Measurements from ENCODE around the gene OOSP4A. TPM values are rescaled to one million over a fixed set of nuclear protein-coding genes. Genes with fewer than 3 reads are reported as not detected.
A peak's percentile ranks its signal among the peaks of the same experiment; 100 is the strongest.

The OOSP4A gene
- polyA plus RNA-seq, 1 of the 3 experiments (the other 2 are of a cell fraction): not detected

- H3K4me3 ChIP-seq (ENCODE audit: low read depth in 2 of 2, low read length in 1 of 2): no peak overlapping the region
- POLR2A ChIA-PET: no interaction called here
- H3K4me1 ChIP-seq (ENCODE audit: control insufficient read depth in 1 of 2, insufficient read depth in 2 of 2, low read depth in 1 of 2, low read length in 1 of 2): no peaks in the 10 kb centered on the region
- 34% methylated on average over 2 of the region's 2 CpGs for WGBS (ENCODE audit: low lambda C conversion rate)
- H3K9me3 ChIP-seq: no peaks in the 10 kb centered on the region
- no peak overlapping the region for H3K4me2 ChIP-seq
- H3K9ac ChIP-seq: no peak overlapping the region
- 0 out of 2 replicates have a peak overlapping the region, but pooled peaks have one; percentile 5 for H2AFZ ChIP-seq (ENCODE audit: low read depth)
- TF ChIP-seq RFX5 (IDR thresholded peaks at IDR 0.05; ENCODE audit: low read length) (no peak), YY1 (IDR thresholded peaks at IDR 0.05; ENCODE audit: low read depth) (no peak), USF2 (IDR thresholded peaks at IDR 0.05; ENCODE audit: borderline replicate concordance, low read depth, low read length) (no peak), ELF1 (IDR thresholded peaks at IDR 0.05) (no peak), EZH2phosphoT487 (IDR thresholded peaks at IDR 0.05; ENCODE audit: borderline replicate concordance, low read depth) (no peak), SIN3A (IDR thresholded peaks at IDR 0.05; ENCODE audit: borderline replicate concordance, low read depth, low read length) (no peak), RXRA (IDR thresholded peaks at IDR 0.05; ENCODE audit: borderline replicate concordance, low read depth) (no peak), PBX3 (IDR thresholded peaks at IDR 0.05) (no peak), FOXM1 (IDR thresholded peaks at IDR 0.05; ENCODE audit: low read depth) (no peak), TEAD4 (IDR thresholded peaks at IDR 0.05; ENCODE audit: borderline replicate concordance, insufficient read depth) (no peak), MAX (IDR thresholded peaks at IDR 0.05; ENCODE audit: low read depth) (no peak)
- H3F3A ChIP-seq (replicated peaks; ENCODE audit: insufficient read depth): peaks cover 4% of the 10 kb centered on the region
- CTCF ChIA-PET: interaction anchor here (0.6 to 2.1 kb wide), 10 partner anchors 9 to 290 kb away, joined by 3 to 11 read pairs (median 4); no protein-coding TSS in a partner anchor
- no peaks in the 10 kb centered on the region for H3K9me2 ChIP-seq
- H3K27me3 ChIP-seq (ENCODE audit: insufficient read depth): no peaks in the 10 kb centered on the region
- no peaks in the 10 kb centered on the region for H3K79me2 ChIP-seq (ENCODE audit: insufficient read depth)
- H4K20me1 ChIP-seq (ENCODE audit: insufficient read depth): no peaks in the 10 kb centered on the region
- no peak overlapping the region for H3K27ac ChIP-seq (ENCODE audit: low read depth in 2 of 2, low read length in 1 of 2)
- H3K36me3 ChIP-seq (replicated peaks in 1 of 2; ENCODE audit: control insufficient read depth in 1 of 2, insufficient read depth in 2 of 2, low read length in 1 of 2): no peaks in the 10 kb centered on the region
- DNase-seq: no peak
Observed at GRCh38 chr11:59918480-59918879, 45.4 kb upstream of the OOSP4A start.

- Histone ChIP-seq H3K79me2 (ENCODE audit: insufficient read depth) (no peaks in the 10 kb centered on the region), H4K20me1 (ENCODE audit: insufficient read depth) (no peaks in the 10 kb centered on the region), H3K27me3 (ENCODE audit: insufficient read depth) (no peaks in the 10 kb centered on the region), H3K9me3 (no peaks in the 10 kb centered on the region), H3K9me2 (no peaks in the 10 kb centered on the region), H3K36me3 (replicated peaks in 1 of 2; ENCODE audit: control insufficient read depth in 1 of 2, insufficient read depth in 2 of 2, low read length in 1 of 2) (no peaks in the 10 kb centered on the region), H3F3A (replicated peaks; ENCODE audit: insufficient read depth) (peaks cover 4% of the 10 kb centered on the region), H2AFZ (ENCODE audit: low read depth) (0 out of 2 replicates have a peak overlapping the region, but pooled peaks have one; percentile 5), H3K4me2 (no peak overlapping the region), H3K27ac (ENCODE audit: low read depth in 2 of 2, low read length in 1 of 2) (no peak overlapping the region), H3K4me3 (ENCODE audit: low read depth in 2 of 2, low read length in 1 of 2) (no peak overlapping the region; a peak in 1 of 4 replicates), H3K4me1 (ENCODE audit: control insufficient read depth in 1 of 2, insufficient read depth in 2 of 2, low read depth in 1 of 2, low read length in 1 of 2) (no peaks in the 10 kb centered on the region), H3K9ac (no peak overlapping the region)
- DNase-seq: peak; percentile 29
- ChIA-PET CTCF (interaction anchor here (0.6 to 2.1 kb wide), 11 partner anchors 10 to 291 kb away, joined by 3 to 11 read pairs (median 4); no protein-coding TSS in a partner anchor), POLR2A (no interaction called here)
- WGBS (ENCODE audit: low lambda C conversion rate): 9% methylated on average over 3 of the region's 3 CpGs
- TF ChIP-seq SMC3 (IDR thresholded peaks at IDR 0.05; ENCODE audit: low read depth, low read length) (peak; percentile 50), RAD21 (IDR thresholded peaks at IDR 0.05; ENCODE audit: low read length) (peak; percentile 67), CTCF (IDR thresholded peaks at IDR 0.05) (peak; percentile 71), CHD2 (IDR thresholded peaks at IDR 0.05; ENCODE audit: low read length, partially characterized antibody) (no peak)
Observed at GRCh38 chr11:59918987-59919589, 44.7 kb upstream of the OOSP4A start.

All from SK-N-SH (cell line).